Measurements from ENCODE around the gene FAM180A. TPM values are rescaled to one million over a fixed set of nuclear protein-coding genes. Genes with fewer than 3 reads are reported as not detected.

Gene FAM180A
- total and polyA plus RNA-seq, 10 of the 15 experiments (the other 5 are each of a cell fraction or from before 2014, with no cell fraction given) = not detected

GRCh38 chr7:135718219-135718618, 30.4 kb downstream of the FAM180A start (continued):
- TF ChIP-seq, protein P1, sequence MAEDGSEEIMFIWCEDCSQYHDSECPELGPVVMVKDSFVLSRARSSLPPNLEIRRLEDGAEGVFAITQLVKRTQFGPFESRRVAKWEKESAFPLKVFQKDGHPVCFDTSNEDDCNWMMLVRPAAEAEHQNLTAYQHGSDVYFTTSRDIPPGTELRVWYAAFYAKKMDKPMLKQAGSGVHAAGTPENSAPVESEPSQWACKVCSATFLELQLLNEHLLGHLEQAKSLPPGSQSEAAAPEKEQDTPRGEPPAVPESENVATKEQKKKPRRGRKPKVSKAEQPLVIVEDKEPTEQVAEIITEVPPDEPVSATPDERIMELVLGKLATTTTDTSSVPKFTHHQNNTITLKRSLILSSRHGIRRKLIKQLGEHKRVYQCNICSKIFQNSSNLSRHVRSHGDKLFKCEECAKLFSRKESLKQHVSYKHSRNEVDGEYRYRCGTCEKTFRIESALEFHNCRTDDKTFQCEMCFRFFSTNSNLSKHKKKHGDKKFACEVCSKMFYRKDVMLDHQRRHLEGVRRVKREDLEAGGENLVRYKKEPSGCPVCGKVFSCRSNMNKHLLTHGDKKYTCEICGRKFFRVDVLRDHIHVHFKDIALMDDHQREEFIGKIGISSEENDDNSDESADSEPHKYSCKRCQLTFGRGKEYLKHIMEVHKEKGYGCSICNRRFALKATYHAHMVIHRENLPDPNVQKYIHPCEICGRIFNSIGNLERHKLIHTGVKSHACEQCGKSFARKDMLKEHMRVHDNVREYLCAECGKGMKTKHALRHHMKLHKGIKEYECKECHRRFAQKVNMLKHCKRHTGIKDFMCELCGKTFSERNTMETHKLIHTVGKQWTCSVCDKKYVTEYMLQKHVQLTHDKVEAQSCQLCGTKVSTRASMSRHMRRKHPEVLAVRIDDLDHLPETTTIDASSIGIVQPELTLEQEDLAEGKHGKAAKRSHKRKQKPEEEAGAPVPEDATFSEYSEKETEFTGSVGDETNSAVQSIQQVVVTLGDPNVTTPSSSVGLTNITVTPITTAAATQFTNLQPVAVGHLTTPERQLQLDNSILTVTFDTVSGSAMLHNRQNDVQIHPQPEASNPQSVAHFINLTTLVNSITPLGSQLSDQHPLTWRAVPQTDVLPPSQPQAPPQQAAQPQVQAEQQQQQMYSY (CRISPR knock-in tag; IDR thresholded peaks at IDR 0.05) = no peak
- TF ChIP-seq ASH2L (IDR thresholded peaks at IDR 0.05; ENCODE audit: borderline replicate concordance, low read depth) = no peak
- TF ChIP-seq CBFB (IDR thresholded peaks at IDR 0.05; ENCODE audit: low read depth) = no peak
- TF ChIP-seq CHD1 (IDR thresholded peaks at IDR 0.05; ENCODE audit: low read depth, low read length) = no peak
- TF ChIP-seq CEBPZ (IDR thresholded peaks at IDR 0.05; ENCODE audit: low read depth, low read length) = no peak
- no peak for TF ChIP-seq RB1 (IDR thresholded peaks at IDR 0.05; ENCODE audit: borderline replicate concordance)
- TF ChIP-seq ETV6 (conservative IDR thresholded peaks at IDR 0.05 in 1 of 2, IDR thresholded peaks at IDR 0.05 in 1 of 2; ENCODE audit: borderline replicate concordance in 1 of 2, low read depth in 1 of 2) = no peak
- TF ChIP-seq RFX5 (IDR thresholded peaks at IDR 0.05; ENCODE audit: low read depth, low read length) = no peak
- TF ChIP-seq HCFC1 (IDR thresholded peaks at IDR 0.05; ENCODE audit: low read length) = no peak

Measured in GM12878 (cell line).